GM12872 (cell line): ENCODE data around the gene GAGE10.
"Not testable (repeated sequence)": the region's sequence is repeated elsewhere in the genome, so short reads cannot be mapped to it uniquely, and the experiment has no call there.

Experiments used
- CTCF ChIP-seq: IDR thresholded peaks from 3 replicates; pipeline ENCODE4 v1.5.1; 2011; ENCODE audit warnings: low read depth, mild to moderate bottlenecking, low read length, moderate library complexity; ENCODE audit not compliant: insufficient read depth

The GAGE10 gene

DNA sequence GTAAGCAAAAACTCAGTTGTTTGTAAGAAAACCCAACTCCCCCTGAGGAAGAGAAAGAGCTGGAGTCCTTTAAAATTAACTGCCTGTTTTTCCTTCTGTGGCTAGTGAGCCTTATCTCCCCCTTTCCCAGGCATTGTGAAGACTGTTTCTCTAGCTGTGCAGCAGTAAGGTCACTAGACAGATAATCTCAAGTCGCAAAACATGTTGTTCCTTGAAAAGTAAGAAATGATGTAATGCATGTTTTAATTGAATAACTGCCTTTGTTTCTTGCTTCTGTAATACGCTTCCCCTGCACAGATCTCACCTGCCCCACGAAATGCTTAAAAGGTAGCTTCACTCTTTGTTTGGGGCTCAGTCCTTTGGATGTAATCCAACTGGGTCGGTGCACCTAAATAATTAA is 12.6 kb downstream of the GAGE10 start:
- TF ChIP-seq CTCF: no peak

DNA sequence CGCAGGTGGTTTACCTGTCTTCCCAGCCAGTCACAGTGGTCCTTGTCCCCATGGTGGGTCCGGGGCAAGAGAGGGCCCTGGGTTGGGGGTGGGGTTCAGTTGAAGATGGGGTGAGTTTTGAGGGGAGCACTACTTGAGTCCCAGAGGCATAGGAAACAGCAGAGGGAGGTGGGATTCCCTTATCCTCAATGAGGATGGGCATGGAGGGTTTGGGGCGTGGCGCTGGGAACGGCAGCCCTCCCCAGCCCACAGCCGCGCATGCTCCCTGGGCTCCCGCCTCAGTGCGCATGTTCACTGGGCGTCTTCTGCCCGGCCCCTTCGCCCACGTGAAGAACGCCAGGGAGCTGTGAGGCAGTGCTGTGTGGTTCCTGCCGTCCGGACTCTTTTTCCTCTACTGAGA is 18.3 kb downstream of the GAGE10 start, which contains the start of gene GAGE12J:
TSS of gene GAGE12J (plus strand) at position 301 of the 400 bp plus-strand sequence. CDS start 1,157 bp downstream, outside the sequence.
- TF ChIP-seq CTCF: not testable (repeated sequence)

DNA sequence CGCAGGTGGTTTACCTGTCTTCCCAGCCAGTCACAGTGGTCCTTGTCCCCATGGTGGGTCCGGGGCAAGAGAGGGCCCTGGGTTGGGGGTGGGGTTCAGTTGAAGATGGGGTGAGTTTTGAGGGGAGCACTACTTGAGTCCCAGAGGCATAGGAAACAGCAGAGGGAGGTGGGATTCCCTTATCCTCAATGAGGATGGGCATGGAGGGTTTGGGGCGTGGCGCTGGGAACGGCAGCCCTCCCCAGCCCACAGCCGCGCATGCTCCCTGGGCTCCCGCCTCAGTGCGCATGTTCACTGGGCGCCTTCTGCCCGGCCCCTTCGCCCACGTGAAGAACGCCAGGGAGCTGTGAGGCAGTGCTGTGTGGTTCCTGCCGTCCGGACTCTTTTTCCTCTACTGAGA is 27.8 kb downstream of the GAGE10 start, which contains the start of gene GAGE13:
TSS of gene GAGE13 (plus strand) at position 301 of the 400 bp plus-strand sequence. CDS start 1,156 bp downstream, outside the sequence.
- TF ChIP-seq CTCF: not testable (repeated sequence)
